ENCODE measurements around the gene RASSF7. TPM values are rescaled to one million over a fixed set of nuclear protein-coding genes. Genes with fewer than 3 reads are reported as not detected.

RASSF7 gene
- polyA plus RNA-seq, 1 donor from 2014 or later: 42.0 TPM

GRCh38 chr11:537622-538430 is 22.9 kb upstream of the RASSF7 start:
- no peaks in the 10 kb centered on the region for H3K9me3 Mint-ChIP-seq
- peaks cover 2 to 10% (median 5%) of the 10 kb centered on the region in 3 donors for H3K4me1 Mint-ChIP-seq
- H3K4me3 Mint-ChIP-seq: peak overlapping the region; percentile 89 to 100 (median 94)

GRCh38 chr11:538431-539051 is 22.2 kb upstream of the RASSF7 start:
- no peaks in the 10 kb centered on the region for H3K9me3 Mint-ChIP-seq
- H3K36me3 Mint-ChIP-seq: peaks cover 3% of the 10 kb centered on the region
- H3K4me1 Mint-ChIP-seq: peaks cover 2 to 10% (median 5%) of the 10 kb centered on the region in 3 donors
- H3K4me3 Mint-ChIP-seq: peak overlapping the region; percentile 44 to 100 (median 86)
- H3K27ac Mint-ChIP-seq: peak overlapping the region in 2 of 3 donors; percentile 5 to 100
- H3K27me3 Mint-ChIP-seq: no peaks in the 10 kb centered on the region

More at GRCh38 chr11:537622-538430, 22.9 kb upstream of the RASSF7 start:
- Mint-ChIP-seq H3K27me3 (no peaks in the 10 kb centered on the region), H3K27ac (peak overlapping the region; percentile 98 to 100 (median 98)), H3K36me3 (peaks cover 2% of the 10 kb centered on the region)

- Mint-ChIP-seq H3K4me3 (no peak overlapping the region), H3K9me3 (no peaks in the 10 kb centered on the region), H3K27ac (no peak overlapping the region), H3K4me1 (peaks cover 2 to 10% (median 5%) of the 10 kb centered on the region in 3 donors), H3K27me3 (no peaks in the 10 kb centered on the region), H3K36me3 (peaks cover 6% of the 10 kb centered on the region)
These were observed 20.7 kb upstream of the RASSF7 start for GRCh38 chr11:539971-540481.

- Mint-ChIP-seq H3K4me3 (no peak overlapping the region), H3K9me3 (no peaks in the 10 kb centered on the region), H3K27me3 (no peaks in the 10 kb centered on the region), H3K4me1 (peaks cover 2 to 10% (median 5%) of the 10 kb centered on the region in 3 donors), H3K27ac (no peak overlapping the region), H3K36me3 (peaks cover 6% of the 10 kb centered on the region)
These were observed 20.0 kb upstream of the RASSF7 start for GRCh38 chr11:540583-541432.

GRCh38 chr11:541433-541885 is 19.3 kb upstream of the RASSF7 start:
- no peak overlapping the region for H3K4me3 Mint-ChIP-seq
- H3K27ac Mint-ChIP-seq: peak overlapping the region in 1 of 3 donors; percentile 18
- H3K27me3 Mint-ChIP-seq: no peaks in the 10 kb centered on the region
- H3K4me1 Mint-ChIP-seq: peaks cover under 1 to 10% (median 2%) of the 10 kb centered on the region in 3 donors
- no peaks in the 10 kb centered on the region for H3K9me3 Mint-ChIP-seq
- H3K36me3 Mint-ChIP-seq: peaks cover 6% of the 10 kb centered on the region

- Mint-ChIP-seq H3K36me3 (peaks cover 6% of the 10 kb centered on the region), H3K9me3 (no peaks in the 10 kb centered on the region), H3K4me3 (no peak overlapping the region), H3K27me3 (no peaks in the 10 kb centered on the region), H3K4me1 (peaks cover 0 to 4% (median 0%) of the 10 kb centered on the region in 3 donors), H3K27ac (no peak overlapping the region)
These were observed 16.0 kb upstream of the RASSF7 start for GRCh38 chr11:544817-545166.

- no peak overlapping the region for H3K4me3 Mint-ChIP-seq
- peaks cover 0 to 4% (median 0%) of the 10 kb centered on the region in 3 donors for H3K4me1 Mint-ChIP-seq
- H3K27me3 Mint-ChIP-seq: no peaks in the 10 kb centered on the region
- peaks cover 6% of the 10 kb centered on the region for H3K36me3 Mint-ChIP-seq
- H3K9me3 Mint-ChIP-seq: no peaks in the 10 kb centered on the region
- no peak overlapping the region for H3K27ac Mint-ChIP-seq
These were observed 15.6 kb upstream of the RASSF7 start for GRCh38 chr11:545171-545570.

GRCh38 chr11:548700-549603 is 11.8 kb upstream of the RASSF7 start:
- peak overlapping the region in 2 of 4 donors; percentile 52 to 57 for H3K4me3 Mint-ChIP-seq
- H3K27ac Mint-ChIP-seq: peak overlapping the region; percentile 21 to 82 (median 53)
- no peaks in the 10 kb centered on the region for H3K9me3 Mint-ChIP-seq
- H3K4me1 Mint-ChIP-seq: peaks cover 0 to 4% (median 0%) of the 10 kb centered on the region in 3 donors
- H3K27me3 Mint-ChIP-seq: no peaks in the 10 kb centered on the region
- H3K36me3 Mint-ChIP-seq: peaks cover 2% of the 10 kb centered on the region

GRCh38 chr11:550021-550745 is 10.6 kb upstream of the RASSF7 start:
- H3K4me1 Mint-ChIP-seq: peaks cover 0 to 4% (median 0%) of the 10 kb centered on the region in 3 donors
- no peaks in the 10 kb centered on the region for H3K36me3 Mint-ChIP-seq
- no peak overlapping the region for H3K27ac Mint-ChIP-seq
- H3K9me3 Mint-ChIP-seq: no peaks in the 10 kb centered on the region
- H3K4me3 Mint-ChIP-seq: no peak overlapping the region
- no peaks in the 10 kb centered on the region for H3K27me3 Mint-ChIP-seq

GRCh38 chr11:550746-551085 is 10.1 kb upstream of the RASSF7 start:
- Mint-ChIP-seq H3K36me3 (no peaks in the 10 kb centered on the region), H3K27ac (no peak overlapping the region), H3K4me3 (no peak overlapping the region), H3K4me1 (peaks cover 0 to 4% (median 0%) of the 10 kb centered on the region in 3 donors), H3K27me3 (no peaks in the 10 kb centered on the region), H3K9me3 (no peaks in the 10 kb centered on the region)

- Mint-ChIP-seq H3K4me3 (no peak overlapping the region), H3K27me3 (no peaks in the 10 kb centered on the region), H3K36me3 (no peaks in the 10 kb centered on the region), H3K9me3 (no peaks in the 10 kb centered on the region), H3K27ac (no peak overlapping the region), H3K4me1 (peaks cover 0 to 4% (median 0%) of the 10 kb centered on the region in 3 donors)
These were observed 9.6 kb upstream of the RASSF7 start for GRCh38 chr11:551131-551530.

- H3K4me1 Mint-ChIP-seq: peaks cover 0 to 5% (median 1%) of the 10 kb centered on the region in 3 donors
- H3K27me3 Mint-ChIP-seq: no peaks in the 10 kb centered on the region
- H3K9me3 Mint-ChIP-seq: no peaks in the 10 kb centered on the region
- H3K4me3 Mint-ChIP-seq: no peak overlapping the region
- H3K27ac Mint-ChIP-seq: no peak overlapping the region
- no peaks in the 10 kb centered on the region for H3K36me3 Mint-ChIP-seq
These were observed 9.2 kb upstream of the RASSF7 start for GRCh38 chr11:551596-551995.
